B cell (primary cell): ENCODE measurements around the gene GPR89B. TPM values are rescaled to one million over a fixed set of nuclear protein-coding genes. Genes with fewer than 3 reads are reported as not detected.

Experiments used
- ATAC-seq: fragments of 200-7000 bp; cut with Tn5 transposase; one replicate; pipeline ENCODE4 v1.10.0; 2021; ENCODE audit warnings: low read depth, mild to moderate bottlenecking, moderate number of reproducible peaks, moderate library complexity
- CTCF ChIA-PET: fragments of 350-600 bp; sonication (Branson Sonifier 250); formaldehyde crosslinking; loops from one replicate; lab custom pipeline; 2021; ENCODE audit warnings: antibody characterized with exemption, inconsistent platforms; lab: Charles Lee
- POLR2A ChIA-PET: fragments of 350-600 bp; sonication (Branson Sonifier 250); formaldehyde crosslinking; loops from one replicate; lab custom pipeline; 2021; ENCODE audit warnings: antibody characterized with exemption; lab: Charles Lee
- DNase-seq: peaks from one replicate; pipeline ENCODE4 v3.0.0; 2013
- H2AFZ ChIP-seq: 2 replicates; pipeline ENCODE4 v1.6.1; 2012; ENCODE audit warnings: mild to moderate bottlenecking, low read depth, low read length; ENCODE audit not compliant: insufficient read depth, poor library complexity, severe bottlenecking
- H3K27ac ChIP-seq, 2 donors: 1 replicate in 1 of 2; 2 replicates in 1 of 2; pipeline ENCODE4 v1.5.1; 2012 to 2013; ENCODE audit warnings: low read length in 2 of 2, mild to moderate bottlenecking in 2 of 2, moderate library complexity in 1 of 2
- H3K27me3 ChIP-seq, 4 experiments: fragments of 200-600 bp in 1 of 4; sonication (generic) in 1 of 4; replicated peaks in 1 of 4; 1 replicate in 2 of 4; 2 replicates in 2 of 4; pipeline versions ENCODE4 v1.6.1 to v1.7.0; 2013 to 2016; ENCODE audit warnings: low read length in 3 of 4, mild to moderate bottlenecking in 2 of 4, mixed read lengths in 1 of 4, moderate library complexity in 1 of 4; ENCODE audit not compliant: insufficient read depth in 4 of 4, control insufficient read depth in 3 of 4; ENCODE audit errors: control extremely low read depth in 1 of 4
- H3K36me3 ChIP-seq, 2 experiments: replicated peaks in 1 of 2; 1 replicate in 1 of 2; 2 replicates in 1 of 2; pipeline versions ENCODE4 v1.6.1 to v1.7.1; 2013; ENCODE audit warnings: low read length in 1 of 2; ENCODE audit not compliant: insufficient read depth in 2 of 2, control insufficient read depth in 1 of 2; ENCODE audit errors: control extremely low read depth in 1 of 2, extremely low read depth in 1 of 2
- H3K4me1 ChIP-seq, 2 donors: fragments of 200-600 bp in 1 of 2; sonication (generic) in 1 of 2; 1 replicate in 1 of 2; 2 replicates in 1 of 2; pipeline versions ENCODE4 v1.5.1 to v1.6.1; 2013 to 2017; ENCODE audit warnings: low read length in 2 of 2; ENCODE audit not compliant: control insufficient read depth in 2 of 2, insufficient read depth in 2 of 2
- H3K4me2 ChIP-seq: replicated peaks from 2 replicates; pipeline ENCODE3; 2012; ENCODE audit warnings: mild to moderate bottlenecking, low read depth, low read length; ENCODE audit not compliant: poor library complexity, severe bottlenecking
- H3K4me3 ChIP-seq, 5 experiments: fragments of 200-600 bp in 1 of 5; sonication (generic) in 1 of 5; 1 replicate in 3 of 5; 2 replicates in 2 of 5; pipeline versions ENCODE4 v1.5.1 to v1.7.0; 2011 to 2016; ENCODE audit warnings: low read length in 4 of 5, mild to moderate bottlenecking in 4 of 5, low read depth in 2 of 5, control low read depth in 1 of 5, moderate library complexity in 1 of 5; ENCODE audit not compliant: insufficient read depth in 1 of 5; ENCODE audit errors: control extremely low read depth in 1 of 5, extremely low read depth in 1 of 5
- H3K79me2 ChIP-seq: fragments of 200-600 bp; sonication (generic); one replicate; pipeline ENCODE4 v1.6.0; 2016; ENCODE audit warnings: low read length; ENCODE audit not compliant: control insufficient read depth, insufficient read depth
- H3K9ac ChIP-seq: fragments of 200-600 bp; sonication (generic); 2 replicates; pipeline ENCODE4 v1.6.1; 2017; ENCODE audit warnings: mild to moderate bottlenecking, low read length, moderate library complexity
- H3K9me3 ChIP-seq, 3 donors: one replicate each; pipeline versions ENCODE4 v1.6.1 to v1.7.1; 2013; ENCODE audit warnings: low read length in 2 of 3; ENCODE audit not compliant: control insufficient read depth in 2 of 3, insufficient read depth in 1 of 3; ENCODE audit errors: control extremely low read depth in 1 of 3
- H4K20me1 ChIP-seq: 2 replicates; pipeline ENCODE4 v1.6.0; 2012; ENCODE audit warnings: mild to moderate bottlenecking, low read length; ENCODE audit not compliant: insufficient read depth, control insufficient read depth, poor library complexity, severe bottlenecking
- H3K27ac Mint-ChIP-seq: one replicate; pipeline ENCODE4 v1.8.0; 2021; ENCODE audit warnings: mixed read lengths
- H3K27me3 Mint-ChIP-seq: one replicate; pipeline ENCODE4 v1.8.0; 2021; ENCODE audit warnings: mixed read lengths
- H3K4me1 Mint-ChIP-seq: one replicate; pipeline ENCODE4 v1.8.0; 2021; ENCODE audit warnings: mixed read lengths
- H3K4me3 Mint-ChIP-seq: one replicate; pipeline ENCODE4 v1.8.0; 2021; ENCODE audit warnings: mixed read lengths
- H3K9me3 Mint-ChIP-seq: one replicate; pipeline ENCODE4 v1.8.0; 2022; ENCODE audit warnings: mixed read lengths; ENCODE audit not compliant: insufficient read depth
- EZH2 ChIP-seq: IDR thresholded peaks from 2 replicates; pipeline ENCODE4 v1.6.1; 2012; ENCODE audit warnings: borderline replicate concordance, low read depth, mild to moderate bottlenecking, moderate library complexity, low read length; ENCODE audit not compliant: insufficient read depth, poor library complexity, severe bottlenecking
- WGBS: methylation state at CpG from one replicate; pipeline ENCODE4 v1.1.5; 2013; ENCODE audit warnings: missing lambda C conversion rate; ENCODE audit not compliant: insufficient coverage; 5-methylcytosine and 5-hydroxymethylcytosine counted together
- intact Hi-C: fragments of 100-400 bp; cut with micrococcal nuclease; formaldehyde crosslinking; loops from one replicate; pipeline ENCODE4 v1.10.0; 2022
- polyA plus RNA-seq: library from polyadenylated mRNA; depleted of rRNA; stranded (reverse); fragments of >200 nt; gene quantifications from 2 replicates; pipeline ENCODE4 v1.2.3, GENCODE V29; 2012
- total RNA-seq, 2 donors: library from RNA; stranded (reverse); fragments of 120-200 nt in 1 of 2; gene quantifications; 1 replicate in 1 of 2; 2 replicates in 1 of 2; pipeline versions ENCODE4 v1.2.3 to v1.2.4, GENCODE V29; 2013 to 2022
- TF ChIP-seq, protein P1 (sequence below): fragments of 200-600 bp; IDR thresholded peaks from one replicate; pipeline ENCODE4 v1.8.0; 2022; ENCODE audit warnings: antibody characterized with exemption, mild to moderate bottlenecking

Gene GPR89B
- total and polyA plus RNA-seq, 2 donors (not counting 1 experiment from before 2014, with no cell fraction given): 20.5 to 20.8 TPM

- POLR2A ChIA-PET: no interaction called here
- Histone ChIP-seq H3K4me2 (no peak overlapping the region), H3K79me2 (no peaks in the 10 kb centered on the region), H2AFZ (no peak overlapping the region), H3K27ac (no peak overlapping the region), H3K36me3 (no peaks in the 10 kb centered on the region), H3K9ac (no peak overlapping the region), H3K9me3 (peaks cover 2 to 4% (median 2%) of the 10 kb centered on the region in 3 donors), H4K20me1 (no peaks in the 10 kb centered on the region), H3K27me3 (peaks cover 0 to 9% (median under 1%) of the 10 kb centered on the region in 4 experiments), H3K4me3 (no peak overlapping the region), H3K4me1 (no peaks in the 10 kb centered on the region)
- no CpG with 5 or more reads among the region's 2 CpGs for WGBS
- Mint-ChIP-seq H3K27me3 (peaks cover 33% of the 10 kb centered on the region), H3K27ac (no peak overlapping the region), H3K9me3 (peaks cover 3% of the 10 kb centered on the region), H3K4me3 (no peak overlapping the region), H3K4me1 (no peaks in the 10 kb centered on the region)
- DNase-seq (no peak), ATAC-seq (no peak)
- intact Hi-C loops: no loop called here
- TF ChIP-seq EZH2: no peak
- TF ChIP-seq, protein P1, sequence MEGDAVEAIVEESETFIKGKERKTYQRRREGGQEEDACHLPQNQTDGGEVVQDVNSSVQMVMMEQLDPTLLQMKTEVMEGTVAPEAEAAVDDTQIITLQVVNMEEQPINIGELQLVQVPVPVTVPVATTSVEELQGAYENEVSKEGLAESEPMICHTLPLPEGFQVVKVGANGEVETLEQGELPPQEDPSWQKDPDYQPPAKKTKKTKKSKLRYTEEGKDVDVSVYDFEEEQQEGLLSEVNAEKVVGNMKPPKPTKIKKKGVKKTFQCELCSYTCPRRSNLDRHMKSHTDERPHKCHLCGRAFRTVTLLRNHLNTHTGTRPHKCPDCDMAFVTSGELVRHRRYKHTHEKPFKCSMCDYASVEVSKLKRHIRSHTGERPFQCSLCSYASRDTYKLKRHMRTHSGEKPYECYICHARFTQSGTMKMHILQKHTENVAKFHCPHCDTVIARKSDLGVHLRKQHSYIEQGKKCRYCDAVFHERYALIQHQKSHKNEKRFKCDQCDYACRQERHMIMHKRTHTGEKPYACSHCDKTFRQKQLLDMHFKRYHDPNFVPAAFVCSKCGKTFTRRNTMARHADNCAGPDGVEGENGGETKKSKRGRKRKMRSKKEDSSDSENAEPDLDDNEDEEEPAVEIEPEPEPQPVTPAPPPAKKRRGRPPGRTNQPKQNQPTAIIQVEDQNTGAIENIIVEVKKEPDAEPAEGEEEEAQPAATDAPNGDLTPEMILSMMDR: no peak
- CTCF ChIA-PET: interaction anchor here (1.5 kb wide), 1 partner anchor 10 kb away, joined by 5 read pairs; no protein-coding TSS in a partner anchor
Measured at GRCh38 chr1:147882535-147882934, 45.7 kb upstream of the GPR89B start.

- Mint-ChIP-seq H3K4me1 (peaks cover 2% of the 10 kb centered on the region), H3K9me3 (no peaks in the 10 kb centered on the region), H3K27ac (no peak overlapping the region), H3K27me3 (peaks cover 25% of the 10 kb centered on the region), H3K4me3 (no peak overlapping the region)
- no peak overlapping the region for H3K9ac ChIP-seq
- no peaks in the 10 kb centered on the region for H3K36me3 ChIP-seq
- no peak overlapping the region for H2AFZ ChIP-seq
- peak; percentile 61 for DNase-seq
- ChIA-PET CTCF (interaction anchor here (0.9 to 3.9 kb wide), 6 partner anchors 47 to 620 kb away, joined by 3 to 37 read pairs (median 4); no protein-coding TSS in a partner anchor), POLR2A (no interaction called here)
- peak; percentile 65 for ATAC-seq
- no peaks in the 10 kb centered on the region for H3K4me1 ChIP-seq
- H3K4me2 ChIP-seq: no peak overlapping the region
- H3K27me3 ChIP-seq: no peaks in the 10 kb centered on the region
- H3K9me3 ChIP-seq: no peaks in the 10 kb centered on the region
- TF ChIP-seq, protein P1: peak; percentile 69
- no peak for TF ChIP-seq EZH2
- H3K27ac ChIP-seq: no peak overlapping the region
- H4K20me1 ChIP-seq: no peaks in the 10 kb centered on the region
- 2% methylated on average over 12 of the region's 12 CpGs for WGBS
- no peaks in the 10 kb centered on the region for H3K79me2 ChIP-seq
- intact Hi-C loops: no loop called here
- no peak overlapping the region for H3K4me3 ChIP-seq
Measured at GRCh38 chr1:147890177-147890790, 37.9 kb upstream of the GPR89B start.
